SH-SY5Y (cell line): ENCODE measurements around the gene MOB4.

Source experiments
- GATA2 ChIP-seq: IDR thresholded peaks from 2 replicates; pipeline ENCODE4 v1.6.1; 2011; ENCODE audit warnings: mild to moderate bottlenecking, low read depth, low read length
- GATA3 ChIP-seq: IDR thresholded peaks from 2 replicates; pipeline ENCODE4 v1.6.1; 2011; ENCODE audit warnings: low read depth, mild to moderate bottlenecking, low read length, moderate library complexity

- TF ChIP-seq GATA2 (no peak), GATA3 (no peak)
These were observed 13.2 kb upstream of the MOB4 start for GRCh38 chr2:197502685-197503084.
